NCI-H2196 treated with DMSO at 0.1 percent for 48 hours (cell line): Measurements from ENCODE around the gene LGMN.
"Not testable (repeated sequence)": the region's sequence is repeated elsewhere in the genome, so short reads cannot be mapped to it uniquely, and the experiment has no call there.

Experiments
- DNase-seq: peaks from one replicate; lab custom pipeline; 2025; ENCODE audit not compliant: unreplicated experiment; lab: John Stamatoyannopoulos, UW

The LGMN gene

GRCh38 chr14:92748259-92749016, at the start of gene LGMN:
TSS of gene LGMN (minus strand) at chr14:92748627. CDS start at chr14:92732786, 15,841 bp downstream.
- DNase-seq = peak; percentile 80

GRCh38 chr14:92794961-92795360, 46.5 kb upstream of the LGMN start:
- no peak for DNase-seq

GRCh38 chr14:92794547-92794941, 46.1 kb upstream of the LGMN start:
- no peak for DNase-seq

- DNase-seq = peak; percentile 77
Observed at GRCh38 chr14:92793709-92794546, 45.5 kb upstream of the LGMN start, which contains the start of gene GOLGA5. TSS of gene GOLGA5 (plus strand) at chr14:92794305. CDS start at chr14:92797438, 3,133 bp downstream.

- no peak for DNase-seq
Observed at GRCh38 chr14:92792885-92793284, 44.5 kb upstream of the LGMN start.

- DNase-seq = no peak
Observed at GRCh38 chr14:92789457-92790089, 41.1 kb upstream of the LGMN start.

- DNase-seq = no peak
Observed at GRCh38 chr14:92787554-92787953, 39.1 kb upstream of the LGMN start.

- DNase-seq = no peak
Observed at GRCh38 chr14:92786427-92786756, 38.0 kb upstream of the LGMN start.

GRCh38 chr14:92785667-92786426, 37.4 kb upstream of the LGMN start:
- DNase-seq = no peak

- peak; percentile 16 for DNase-seq
Observed at GRCh38 chr14:92783813-92784431, 35.5 kb upstream of the LGMN start.

GRCh38 chr14:92781350-92781749, 32.9 kb upstream of the LGMN start:
- DNase-seq = no peak

- no peak for DNase-seq
Observed at GRCh38 chr14:92780444-92781232, 32.2 kb upstream of the LGMN start.

GRCh38 chr14:92778868-92779565, 30.6 kb upstream of the LGMN start:
- not testable (repeated sequence) for DNase-seq

- not testable (repeated sequence) for DNase-seq
Observed at GRCh38 chr14:92775292-92775691, 26.9 kb upstream of the LGMN start.

GRCh38 chr14:92774572-92774971, 26.1 kb upstream of the LGMN start:
- DNase-seq = no peak

GRCh38 chr14:92770484-92770883, 22.1 kb upstream of the LGMN start:
- no peak for DNase-seq

- no peak for DNase-seq
Observed at GRCh38 chr14:92768795-92769194, 20.4 kb upstream of the LGMN start.

GRCh38 chr14:92768236-92768635, 19.8 kb upstream of the LGMN start:
- not testable (repeated sequence) for DNase-seq
